HG03196 (cell line): Measurements from ENCODE around the gene MAN1B1.
A peak's percentile ranks its signal among the peaks of the same experiment; 100 is the strongest.

Experiments
- ATAC-seq: cut with Tn5 transposase; IDR thresholded peaks from one replicate; pipeline ENCODE4 v1.9.1; 2021; ENCODE audit not compliant: unreplicated experiment

The MAN1B1 gene

GRCh38 chr9:137086531-137087408, at the start of gene MAN1B1:
TSS of gene MAN1B1 (plus strand) at chr9:137086985. CDS start at chr9:137087000, 15 bp downstream.
- ATAC-seq, result peak; percentile 71

GRCh38 chr9:137037035-137037434, 49.8 kb upstream of the MAN1B1 start:
- no peak for ATAC-seq

GRCh38 chr9:137037483-137037882, 49.3 kb upstream of the MAN1B1 start:
- no peak for ATAC-seq

- ATAC-seq, result no peak
These were observed 47.9 kb upstream of the MAN1B1 start for GRCh38 chr9:137038916-137039315.

- no peak for ATAC-seq
These were observed 47.0 kb upstream of the MAN1B1 start for GRCh38 chr9:137039611-137040366.

- ATAC-seq, result no peak
These were observed 46.2 kb upstream of the MAN1B1 start for GRCh38 chr9:137040568-137040967.

- no peak for ATAC-seq
These were observed 45.7 kb upstream of the MAN1B1 start for GRCh38 chr9:137041124-137041523.

GRCh38 chr9:137042751-137043727, 43.7 kb upstream of the MAN1B1 start:
- ATAC-seq, result no peak

GRCh38 chr9:137044037-137044436, 42.7 kb upstream of the MAN1B1 start:
- no peak for ATAC-seq

- no peak for ATAC-seq
These were observed 42.1 kb upstream of the MAN1B1 start for GRCh38 chr9:137044502-137045177.

GRCh38 chr9:137045294-137046087, 41.3 kb upstream of the MAN1B1 start:
- no peak for ATAC-seq

- ATAC-seq, result no peak
These were observed 40.5 kb upstream of the MAN1B1 start, which contains the start of gene NPDC1 for GRCh38 chr9:137046088-137046787. TSS of gene NPDC1 (minus strand) at chr9:137046177. CDS start at chr9:137045989, 188 bp downstream.

- ATAC-seq, result no peak
These were observed 37.9 kb upstream of the MAN1B1 start for GRCh38 chr9:137048655-137049543.

GRCh38 chr9:137049544-137050449, 37.0 kb upstream of the MAN1B1 start:
- ATAC-seq, result no peak

GRCh38 chr9:137050570-137050969, 36.2 kb upstream of the MAN1B1 start:
- ATAC-seq, result no peak

- ATAC-seq, result no peak
These were observed 35.5 kb upstream of the MAN1B1 start for GRCh38 chr9:137051145-137051724.
